GM12875 (cell line): ENCODE data around the gene ZNF701.

Experiments
- H3K4me3 ChIP-seq: one replicate; pipeline ENCODE4 v1.5.1; 2011; ENCODE audit warnings: low read depth, low read length, control low read depth
- TF ChIP-seq, protein P1 (sequence below): IDR thresholded peaks from 2 replicates; pipeline ENCODE4 v1.5.1; 2011; ENCODE audit warnings: low read depth, mild to moderate bottlenecking, control low read depth, inconsistent platforms, low read length, moderate library complexity, borderline replicate concordance; ENCODE audit not compliant: insufficient read depth

The ZNF701 gene

DNA sequence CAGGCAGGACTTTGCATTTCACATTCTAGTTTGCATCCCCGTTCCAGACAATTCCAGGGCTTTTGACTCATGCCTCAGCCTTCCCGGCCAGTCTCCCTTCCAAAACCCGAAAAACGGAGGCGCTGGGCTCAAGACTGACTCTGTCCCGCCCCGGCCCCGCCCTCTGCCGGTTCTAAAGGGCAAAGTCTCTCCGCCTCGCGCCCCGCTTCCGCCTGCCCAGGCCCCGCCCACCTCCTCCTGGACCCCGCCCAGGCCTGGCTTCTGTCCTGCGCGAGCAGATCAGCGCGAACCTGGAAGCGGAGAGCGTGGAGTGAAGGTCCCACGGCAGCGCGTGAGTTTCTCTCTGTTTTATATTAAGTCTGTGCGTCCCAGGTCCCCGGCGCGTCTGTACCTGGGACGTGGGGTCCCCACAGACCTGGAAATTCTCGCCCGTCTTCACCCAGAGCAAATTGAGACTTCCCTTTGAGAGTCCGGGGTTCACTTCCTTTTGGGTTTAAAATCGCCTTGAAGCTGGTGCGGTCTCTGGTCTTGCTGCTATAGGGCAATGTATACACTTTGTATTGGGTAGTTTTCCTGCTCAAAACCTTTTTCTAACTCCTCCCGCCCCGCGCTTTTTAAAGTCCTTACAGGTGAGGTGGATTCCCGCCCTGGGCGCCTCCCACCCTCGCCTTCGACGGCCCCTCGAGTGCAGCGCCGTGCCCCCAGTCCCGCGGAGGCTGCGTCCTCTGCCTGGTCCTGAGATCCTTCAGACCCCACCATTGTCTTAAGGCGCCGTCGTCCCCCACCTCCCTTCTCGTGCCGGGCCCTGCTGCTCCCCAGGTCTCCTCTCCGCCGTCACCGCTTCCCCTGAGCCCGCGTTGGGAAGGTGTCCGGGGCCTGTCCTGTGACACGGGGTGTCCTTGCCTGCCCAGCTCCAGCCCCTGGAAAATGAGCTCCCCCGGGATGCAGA, 31.2 kb downstream of the ZNF701 start:
- peak overlapping the region; percentile 61 for H3K4me3 ChIP-seq
- TF ChIP-seq, protein P1, sequence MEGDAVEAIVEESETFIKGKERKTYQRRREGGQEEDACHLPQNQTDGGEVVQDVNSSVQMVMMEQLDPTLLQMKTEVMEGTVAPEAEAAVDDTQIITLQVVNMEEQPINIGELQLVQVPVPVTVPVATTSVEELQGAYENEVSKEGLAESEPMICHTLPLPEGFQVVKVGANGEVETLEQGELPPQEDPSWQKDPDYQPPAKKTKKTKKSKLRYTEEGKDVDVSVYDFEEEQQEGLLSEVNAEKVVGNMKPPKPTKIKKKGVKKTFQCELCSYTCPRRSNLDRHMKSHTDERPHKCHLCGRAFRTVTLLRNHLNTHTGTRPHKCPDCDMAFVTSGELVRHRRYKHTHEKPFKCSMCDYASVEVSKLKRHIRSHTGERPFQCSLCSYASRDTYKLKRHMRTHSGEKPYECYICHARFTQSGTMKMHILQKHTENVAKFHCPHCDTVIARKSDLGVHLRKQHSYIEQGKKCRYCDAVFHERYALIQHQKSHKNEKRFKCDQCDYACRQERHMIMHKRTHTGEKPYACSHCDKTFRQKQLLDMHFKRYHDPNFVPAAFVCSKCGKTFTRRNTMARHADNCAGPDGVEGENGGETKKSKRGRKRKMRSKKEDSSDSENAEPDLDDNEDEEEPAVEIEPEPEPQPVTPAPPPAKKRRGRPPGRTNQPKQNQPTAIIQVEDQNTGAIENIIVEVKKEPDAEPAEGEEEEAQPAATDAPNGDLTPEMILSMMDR = peak; percentile 43; the same call in 1 of the 2 replicates

DNA sequence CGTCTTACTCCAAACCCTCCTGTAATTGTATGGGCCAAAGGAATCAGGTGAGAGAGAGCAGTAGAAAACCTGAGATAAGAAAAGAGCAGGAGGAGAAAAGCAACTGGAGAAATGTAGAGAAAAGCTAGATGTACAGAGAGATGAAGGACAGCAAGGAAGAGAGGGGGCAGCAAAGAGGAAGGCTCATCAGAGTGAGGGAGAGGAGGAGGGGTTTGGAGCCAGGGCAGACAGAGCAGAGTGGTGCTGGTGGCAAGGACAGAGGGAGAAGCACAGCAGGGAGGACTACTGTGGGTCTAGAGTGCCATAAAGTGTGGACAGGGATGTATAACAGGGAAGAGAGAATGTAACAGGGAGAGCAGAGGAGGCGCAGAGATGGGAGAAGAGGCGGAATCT, 31.9 kb downstream of the ZNF701 start:
- peak overlapping the region; percentile 61 for H3K4me3 ChIP-seq

DNA sequence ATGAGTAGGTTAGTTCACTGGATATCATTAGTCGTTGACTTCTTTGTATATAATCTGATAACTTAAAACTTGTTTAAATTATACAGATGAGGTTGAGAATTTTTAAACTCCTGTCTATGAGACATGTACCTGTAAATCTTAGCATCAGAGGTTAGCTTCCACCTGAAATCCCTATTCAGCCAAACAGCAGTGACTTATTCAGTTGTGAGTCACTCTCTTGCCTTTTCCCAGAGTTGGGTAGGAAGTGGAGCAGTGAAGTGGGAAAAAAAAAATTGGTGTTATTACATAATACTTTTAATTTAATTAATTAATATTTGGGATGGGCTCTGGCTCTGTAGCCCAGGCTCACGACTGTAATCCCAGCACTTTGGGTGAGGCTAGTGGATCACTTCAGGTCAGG, 32.9 kb downstream of the ZNF701 start:
- no peak overlapping the region for H3K4me3 ChIP-seq
- TF ChIP-seq, protein P1 = no peak

DNA sequence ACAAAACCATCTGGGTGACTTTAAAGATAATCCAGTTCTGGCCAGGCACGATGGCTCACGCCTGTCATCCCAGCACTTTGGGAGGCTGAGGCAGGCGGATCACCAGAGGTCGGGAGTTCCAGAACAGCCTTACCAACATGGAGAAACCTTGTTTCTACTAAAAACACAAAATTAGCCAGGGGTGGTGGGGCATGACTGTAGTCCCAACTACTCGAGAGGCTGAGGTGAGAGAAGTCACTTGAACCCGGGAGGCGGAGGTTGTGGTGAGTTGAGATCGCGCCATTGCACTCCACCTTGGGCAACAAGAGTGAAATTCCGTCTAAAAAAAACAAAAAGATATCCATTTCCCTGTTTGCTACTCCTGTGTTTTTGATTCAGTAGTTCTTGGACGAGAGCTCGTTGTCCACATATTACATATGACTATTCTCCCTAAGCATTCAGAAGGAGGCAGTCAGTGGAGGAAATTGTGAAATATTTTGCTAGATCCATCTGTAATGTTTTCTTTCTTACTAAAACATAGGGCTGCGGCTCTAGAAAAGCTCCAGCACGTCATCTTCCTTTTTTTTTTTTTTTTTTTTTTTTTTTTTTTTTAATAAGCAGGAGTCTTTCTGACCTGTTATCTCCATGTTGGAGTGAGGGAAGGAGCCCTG, 33.6 kb downstream of the ZNF701 start:
- H3K4me3 ChIP-seq = no peak overlapping the region
- TF ChIP-seq, protein P1 = no peak

DNA sequence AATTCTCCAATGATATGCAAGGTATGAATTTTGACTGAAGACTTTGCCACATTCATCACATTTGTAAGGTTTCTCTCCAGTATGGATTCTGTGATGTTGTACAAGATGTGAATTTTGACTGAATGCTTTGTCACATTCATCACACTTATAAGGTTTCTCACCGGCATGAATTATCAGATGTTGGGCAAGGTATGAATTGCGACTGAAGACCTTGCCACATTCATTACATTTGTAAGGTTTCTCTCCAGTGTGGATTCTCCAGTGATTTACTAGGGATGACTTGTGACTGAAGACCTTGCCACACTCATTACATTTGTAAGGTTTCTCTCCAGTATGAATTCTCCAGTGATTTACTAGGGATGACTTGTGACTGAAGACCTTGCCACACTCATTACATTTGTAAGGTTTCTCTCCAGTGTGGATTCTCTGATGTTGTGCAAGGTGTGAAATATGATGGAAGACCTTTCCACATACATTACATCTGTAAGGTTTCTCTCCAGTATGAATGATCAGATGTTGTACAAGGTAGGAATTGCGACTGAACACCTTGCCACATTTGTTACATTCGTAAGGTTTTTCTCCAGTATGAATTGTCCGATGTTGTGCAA, 43.3 kb downstream of the ZNF701 start:
- TF ChIP-seq, protein P1 = no peak
- H3K4me3 ChIP-seq = no peak overlapping the region

DNA sequence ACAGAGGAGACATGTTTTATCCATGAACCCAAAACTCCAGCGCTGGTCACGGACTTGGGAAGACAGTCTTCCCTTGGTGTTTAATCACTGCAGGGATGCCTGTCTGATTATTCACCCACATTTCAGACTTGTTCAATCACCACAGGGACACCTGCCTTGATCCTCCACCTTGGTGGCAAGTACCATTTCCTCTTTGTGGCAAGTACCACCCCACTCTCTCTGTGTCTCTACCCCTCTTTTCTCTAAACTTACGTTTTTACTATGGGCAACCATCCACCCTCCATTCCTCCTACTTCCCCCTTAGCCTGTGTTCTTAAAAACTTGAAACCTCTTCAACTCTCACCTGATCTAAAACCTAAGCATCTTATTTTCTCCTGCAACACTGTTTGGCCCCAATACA, 51.3 kb downstream of the ZNF701 start:
- TF ChIP-seq, protein P1 = no peak
- H3K4me3 ChIP-seq = no peak overlapping the region

DNA sequence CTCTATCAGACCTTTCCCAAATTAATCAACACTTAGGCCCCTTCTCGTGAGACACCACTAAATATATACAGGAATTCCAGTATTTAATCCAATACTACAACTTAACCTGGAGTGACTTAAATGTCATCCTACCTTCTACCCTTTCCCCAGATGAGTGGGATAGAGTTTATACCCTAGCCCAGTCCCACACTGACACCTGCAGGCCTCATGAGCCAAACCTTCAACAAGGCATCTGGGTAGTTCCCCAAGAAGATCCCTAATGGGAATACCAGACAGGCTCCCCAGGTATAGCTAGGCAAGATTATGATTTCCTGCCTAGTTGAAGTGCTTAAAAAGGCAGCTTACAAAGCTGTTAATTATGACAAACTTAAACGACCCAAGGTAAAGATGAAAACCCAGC, 52.2 kb downstream of the ZNF701 start:
- H3K4me3 ChIP-seq = no peak overlapping the region

More for the DNA sequence above, 52.2 kb downstream of the ZNF701 start:
- TF ChIP-seq, protein P1 = no peak
